MM.1S (cell line): Measurements from ENCODE around the gene CCDC126.
"Not testable (repeated sequence)": the region's sequence is repeated elsewhere in the genome, so short reads cannot be mapped to it uniquely, and the experiment has no call there.

Experiments
- DNase-seq: peaks from one replicate; pipeline ENCODE4 v3.0.0-alpha.2; 2015
- H2AFZ ChIP-seq: fragments of 300-600 bp; sonication (generic); 2 replicates; pipeline ENCODE4 v1.6.0; 2016; ENCODE audit warnings: antibody characterized with exemption, low read length
- H3F3A ChIP-seq: fragments of 300-600 bp; sonication (generic); 2 replicates; pipeline ENCODE4 v1.6.1; 2016; ENCODE audit warnings: mild to moderate bottlenecking, antibody characterized with exemption, low read length, moderate library complexity, mixed read lengths; ENCODE audit not compliant: insufficient read depth
- H3K27ac ChIP-seq: fragments of 300-600 bp; sonication (generic); 2 replicates; pipeline ENCODE4 v1.5.1; 2016; ENCODE audit warnings: mild to moderate bottlenecking, low read length
- H3K27me3 ChIP-seq: fragments of 300-600 bp; sonication (generic); replicated peaks from 2 replicates; pipeline ENCODE4 v1.6.0; 2016; ENCODE audit warnings: low read length; ENCODE audit not compliant: insufficient read depth
- H3K36me3 ChIP-seq: fragments of 300-600 bp; sonication (generic); replicated peaks from 2 replicates; pipeline ENCODE4 v1.6.1; 2016; ENCODE audit warnings: mild to moderate bottlenecking, low read length, mixed read lengths; ENCODE audit not compliant: insufficient read depth
- H3K4me1 ChIP-seq: fragments of 300-600 bp; sonication (generic); 2 replicates; pipeline ENCODE4 v1.6.1; 2016; ENCODE audit warnings: low read length, mixed read lengths
- H3K4me2 ChIP-seq: fragments of 300-600 bp; sonication (generic); 2 replicates; pipeline ENCODE4 v1.6.0; 2016; ENCODE audit warnings: low read depth, low read length
- H3K4me3 ChIP-seq: fragments of 300-600 bp; sonication (generic); 2 replicates; pipeline ENCODE4 v1.5.1; 2016; ENCODE audit warnings: low read length, mixed read lengths
- H3K79me2 ChIP-seq: fragments of 300-600 bp; sonication (generic); 2 replicates; pipeline ENCODE4 v1.6.1; 2016; ENCODE audit warnings: mixed run types, low read length, mixed read lengths
- H3K9ac ChIP-seq: fragments of 300-600 bp; sonication (generic); 2 replicates; pipeline ENCODE4 v1.6.1; 2016; ENCODE audit warnings: low read length, mixed read lengths
- H3K9me2 ChIP-seq: fragments of 300-600 bp; sonication (generic); replicated peaks from 2 replicates; pipeline ENCODE4 v1.6.1; 2016; ENCODE audit warnings: mild to moderate bottlenecking, low read length, mixed read lengths; ENCODE audit not compliant: insufficient read depth
- H3K9me3 ChIP-seq: fragments of 300-600 bp; sonication (generic); replicated peaks from 2 replicates; pipeline ENCODE4 v1.6.1; 2016; ENCODE audit warnings: mild to moderate bottlenecking, low read length, mixed read lengths; ENCODE audit not compliant: insufficient read depth
- H4K20me1 ChIP-seq: fragments of 300-600 bp; sonication (generic); 2 replicates; pipeline ENCODE4 v1.6.1; 2016; ENCODE audit warnings: mild to moderate bottlenecking, low read length, moderate library complexity, mixed read lengths; ENCODE audit not compliant: insufficient read depth
- CTCF ChIP-seq: fragments of 300-600 bp; sonication (generic); IDR thresholded peaks from 2 replicates; pipeline ENCODE4 v1.5.1; 2016; ENCODE audit warnings: antibody characterized with exemption, low read length, mixed read lengths
- EZH2 ChIP-seq: fragments of 300-600 bp; sonication (generic); optimal IDR thresholded peaks from 2 replicates; pipeline ENCODE3; 2017; ENCODE audit warnings: low read depth, mild to moderate bottlenecking, antibody characterized with exemption, low read length, mixed read lengths
- EZH2phosphoT487 ChIP-seq: fragments of 300-600 bp; sonication (generic); IDR thresholded peaks from 2 replicates; pipeline ENCODE4 v1.6.1; 2018; ENCODE audit warnings: antibody characterized with exemption, low read length

CCDC126 gene

DNA sequence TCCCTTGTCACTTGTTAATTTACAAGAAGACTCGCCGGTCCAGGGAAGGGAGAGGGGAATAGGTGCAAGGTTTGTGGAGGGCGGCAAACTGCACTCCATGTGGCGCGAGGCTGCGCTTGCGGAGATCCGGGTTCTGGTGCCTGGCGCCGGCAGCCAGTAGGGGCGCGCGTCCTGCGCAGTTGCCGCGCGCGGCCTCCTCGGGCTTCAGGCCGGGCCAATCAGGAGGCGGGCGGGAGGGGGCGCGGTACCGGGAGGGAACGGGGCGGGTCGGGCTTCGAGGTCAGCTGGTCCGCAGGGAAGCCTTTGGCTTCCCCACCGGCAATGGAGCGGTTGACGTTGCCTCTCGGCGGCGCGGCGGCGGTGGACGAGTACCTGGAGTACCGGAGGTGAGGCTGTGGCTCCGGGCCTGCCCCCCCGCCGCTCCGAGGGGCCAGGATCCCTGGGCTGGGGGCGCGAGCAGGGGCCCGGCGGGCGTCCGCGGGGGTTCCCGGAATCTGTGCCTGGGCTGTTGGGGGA, 82.8 kb downstream of the CCDC126 start, which contains the start of gene FAM221A:
Gene FAM221A, plus strand, starts transcription at position 302 of the 516 bp plus-strand sequence. Its CDS starts 20 bp downstream, at position 322.
- no peaks in the 10 kb centered on the region for H3K9me3 ChIP-seq
- peak within 1 kb of the TSS; percentile 62 for H3K4me2 ChIP-seq
- TF ChIP-seq CTCF = peak; percentile 52
- no peak for TF ChIP-seq EZH2phosphoT487
- no peak for TF ChIP-seq EZH2
- DNase-seq = peak; percentile 45
- H3K27ac ChIP-seq = no peak within 1 kb of the TSS
- no peaks in the 10 kb centered on the region for H3K36me3 ChIP-seq
- no peaks in the 10 kb centered on the region for H4K20me1 ChIP-seq
- H3F3A ChIP-seq = no peaks in the 10 kb centered on the region
- no peaks in the 10 kb centered on the region for H3K9me2 ChIP-seq
- no peaks in the 10 kb centered on the region for H3K79me2 ChIP-seq
- no peak within 1 kb of the TSS; the same call in 1 of the 2 replicates for H3K9ac ChIP-seq
- peak within 1 kb of the TSS; percentile 53; the same call in 1 of the 2 replicates for H3K4me3 ChIP-seq
- H2AFZ ChIP-seq = peak within 1 kb of the TSS; percentile 81
- H3K4me1 ChIP-seq = no peaks in the 10 kb centered on the region
- H3K27me3 ChIP-seq = no peaks in the 10 kb centered on the region

DNA sequence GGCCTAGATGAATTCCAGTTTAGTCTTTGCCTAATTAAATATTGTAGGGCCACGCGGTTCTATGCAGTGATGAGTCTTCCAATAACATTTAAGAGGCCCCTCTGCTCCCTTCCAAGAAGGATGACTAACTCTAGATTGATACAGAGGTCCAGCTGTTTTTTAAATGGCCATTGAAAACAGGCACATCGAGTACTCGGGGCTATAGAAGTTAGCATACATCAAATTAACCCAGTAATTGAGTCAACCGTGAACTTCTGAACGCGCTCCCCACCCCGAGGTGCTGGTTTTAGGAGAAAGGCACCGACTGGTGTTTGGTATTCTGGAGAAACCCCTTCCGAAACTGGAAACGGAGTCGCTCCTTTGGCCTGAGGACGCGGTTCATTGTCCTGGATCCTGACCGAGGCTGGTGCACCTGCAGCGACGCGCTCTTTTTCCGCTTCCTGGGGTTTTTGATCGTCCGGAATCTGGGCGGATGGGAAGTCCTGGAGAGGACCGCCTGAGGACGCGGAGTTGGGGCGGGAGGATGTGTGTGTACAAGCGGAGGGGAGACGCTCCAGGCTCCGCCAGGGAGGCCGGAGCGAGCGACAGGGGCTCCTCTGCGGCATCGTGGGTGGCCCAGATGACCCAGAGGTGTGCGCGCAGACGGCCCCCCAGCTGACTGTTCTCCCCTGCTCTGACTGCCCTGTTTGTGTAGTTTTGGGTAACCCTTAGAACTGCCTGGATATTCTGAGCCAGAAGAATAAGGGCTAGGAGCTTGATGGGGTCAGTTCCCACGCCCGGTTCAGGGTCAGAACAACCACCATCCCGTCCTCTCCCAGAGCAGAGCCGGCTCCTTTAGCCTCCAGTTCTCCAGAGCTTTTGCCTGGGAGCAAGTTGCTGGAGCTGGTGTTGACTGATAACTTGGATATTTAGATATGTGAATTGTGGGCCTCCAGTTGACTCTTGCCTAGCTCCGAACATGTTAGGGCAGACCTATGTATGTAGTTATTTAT, 83.5 kb downstream of the CCDC126 start:
- Histone ChIP-seq H3K4me2 (peak overlapping the region; percentile 62), H2AFZ (peak overlapping the region; percentile 81), H3K36me3 (no peaks in the 10 kb centered on the region), H3K9me3 (no peaks in the 10 kb centered on the region), H3K27ac (no peak overlapping the region), H3K9ac (no peak overlapping the region; the same call in 1 of the 2 replicates), H3K4me3 (peak overlapping the region; percentile 53; the same call in 1 of the 2 replicates), H3K27me3 (no peaks in the 10 kb centered on the region), H3K79me2 (no peaks in the 10 kb centered on the region), H3F3A (no peaks in the 10 kb centered on the region), H3K9me2 (no peaks in the 10 kb centered on the region), H4K20me1 (no peaks in the 10 kb centered on the region), H3K4me1 (no peaks in the 10 kb centered on the region)
- DNase-seq = no peak
- no peak for TF ChIP-seq EZH2

DNA sequence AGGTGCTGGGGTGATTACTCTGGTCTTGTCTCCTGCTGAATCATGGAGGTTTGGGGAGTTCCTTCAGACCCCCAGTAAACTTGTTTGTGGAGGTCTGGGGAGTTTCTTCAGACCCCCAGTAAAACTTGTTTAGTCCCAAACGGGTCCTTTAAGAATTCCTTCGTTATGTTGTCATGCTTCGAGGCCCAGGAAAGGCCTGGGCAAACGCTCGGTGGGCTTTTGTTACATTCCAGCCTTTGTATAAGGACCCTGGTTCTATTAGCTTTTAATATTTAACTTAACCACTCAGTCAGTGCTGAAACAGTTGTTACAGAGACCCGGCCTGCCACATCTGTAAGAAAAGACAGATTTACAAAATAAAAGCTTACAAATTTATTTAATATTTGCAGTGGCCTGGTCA, 86.9 kb downstream of the CCDC126 start:
- H3K9ac ChIP-seq, H3K4me1 ChIP-seq, H3K79me2 ChIP-seq, H3K9me2 ChIP-seq, H4K20me1 ChIP-seq, H3F3A ChIP-seq, H3K27me3 ChIP-seq, H2AFZ ChIP-seq, H3K27ac ChIP-seq, DNase-seq, H3K36me3 ChIP-seq, H3K4me2 ChIP-seq, H3K9me3 ChIP-seq, H3K4me3 ChIP-seq: not testable (repeated sequence)

DNA sequence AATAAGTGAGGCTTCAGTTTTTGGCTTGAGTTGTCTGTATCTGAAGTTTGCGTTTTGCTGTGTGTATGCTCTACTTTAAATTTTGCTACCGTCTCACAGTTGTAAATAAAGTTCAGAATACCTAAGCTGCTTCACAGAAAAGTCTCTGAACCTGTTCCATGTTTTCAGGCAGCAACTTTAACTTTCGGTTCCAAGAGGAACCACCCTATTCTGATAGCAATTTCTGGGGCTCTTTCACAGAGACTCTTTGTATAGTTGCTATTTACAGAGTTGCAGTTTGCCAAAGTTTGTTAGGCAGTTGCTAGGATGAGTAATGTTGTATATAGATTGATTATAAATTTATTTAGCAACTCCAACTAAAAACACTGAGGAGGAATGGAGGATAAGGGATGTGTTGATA, 88.5 kb downstream of the CCDC126 start:
- H3K9ac ChIP-seq = no peak overlapping the region; the same call in 1 of the 2 replicates
- H3K9me3 ChIP-seq = no peaks in the 10 kb centered on the region
- no peaks in the 10 kb centered on the region for H3K9me2 ChIP-seq

More for the DNA sequence above, 88.5 kb downstream of the CCDC126 start:
- H3K4me3 ChIP-seq = no peak overlapping the region
- H4K20me1 ChIP-seq = no peaks in the 10 kb centered on the region
- no peak overlapping the region for H3K27ac ChIP-seq
- DNase-seq = no peak
- H3K36me3 ChIP-seq = no peaks in the 10 kb centered on the region
- H3K4me2 ChIP-seq = peak overlapping the region; percentile 33
- TF ChIP-seq EZH2phosphoT487 (no peak), EZH2 (no peak), CTCF (no peak)
- no peaks in the 10 kb centered on the region for H3K27me3 ChIP-seq
- H3K4me1 ChIP-seq = no peaks in the 10 kb centered on the region
- H3F3A ChIP-seq = no peaks in the 10 kb centered on the region
- peak overlapping the region; percentile 23; the same call in 1 of the 2 replicates for H2AFZ ChIP-seq
- no peaks in the 10 kb centered on the region for H3K79me2 ChIP-seq
